ENCODE results near the gene CCDC192. TPM values are rescaled to one million over a fixed set of nuclear protein-coding genes. Genes with fewer than 3 reads are reported as not detected.

The CCDC192 gene
- total RNA-seq = not detected
- not detected for total RNA-seq (2013)

- WGBS (ENCODE audit: insufficient coverage) = 78% methylated on average over 5 of the region's 5 CpGs
- no peak for TF ChIP-seq CTCF (IDR thresholded peaks at IDR 0.05)
Observed at GRCh38 chr5:127702926-127703561, at the start of gene CCDC192. TSS of gene CCDC192 (plus strand) at chr5:127703391. CDS start at chr5:127703446, 55 bp downstream.

DNA sequence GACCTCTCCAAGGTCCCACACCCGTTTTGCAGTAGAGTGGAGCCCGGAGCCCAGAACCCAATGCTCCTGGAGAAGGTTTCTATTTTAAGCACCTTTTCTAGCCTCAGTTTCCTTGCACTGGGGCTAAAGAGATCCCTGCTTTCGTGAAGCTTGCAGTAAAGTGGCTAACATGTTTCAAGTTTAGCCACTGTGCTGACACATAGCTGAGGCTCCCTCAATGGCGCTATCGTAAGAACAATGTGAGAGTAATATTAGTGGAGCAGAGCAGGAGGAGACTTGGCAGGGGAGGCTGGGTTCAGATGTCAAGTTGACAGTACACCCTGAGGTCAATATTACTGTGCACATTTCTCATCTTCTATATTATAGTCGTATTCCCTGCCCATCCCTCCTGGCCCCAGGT lies 46.4 kb upstream of the CCDC192 start:
- Histone ChIP-seq H3K27ac (ENCODE audit: low read length) (no peak overlapping the region), H3K9me3 (ENCODE audit: control insufficient read depth, insufficient read depth, low read length) (no peaks in the 10 kb centered on the region), H3K27me3 (ENCODE audit: control insufficient read depth, insufficient read depth, low read length) (no peaks in the 10 kb centered on the region), H3K36me3 (ENCODE audit: control insufficient read depth, insufficient read depth, low read length) (no peaks in the 10 kb centered on the region), H3K4me1 (ENCODE audit: control insufficient read depth, insufficient read depth, low read length) (no peaks in the 10 kb centered on the region), H3K4me3 (ENCODE audit: low read length) (no peak overlapping the region)
- Mint-ChIP-seq H3K4me1 (no peaks in the 10 kb centered on the region), H3K36me3 (no peaks in the 10 kb centered on the region), H3K9me3 (no peaks in the 10 kb centered on the region), H3K27me3 (ENCODE audit: low read depth in 2 of 2) (no peaks in the 10 kb centered on the region), H3K4me3 (no peak overlapping the region), H3K27ac (no peak overlapping the region)
- no peak for ATAC-seq
- TF ChIP-seq CTCF (IDR thresholded peaks at IDR 0.05) = no peak
- intact Hi-C loops (cut with micrococcal nuclease) = no loop called here
- WGBS (ENCODE audit: insufficient coverage) = 88% methylated on average over 6 of the region's 6 CpGs
- no peak for DNase-seq

More at GRCh38 chr5:127702926-127703561, at the start of gene CCDC192:
- Mint-ChIP-seq H3K9me3 (peaks cover 6% of the 10 kb centered on the region in 2 donors), H3K27ac (no peak within 1 kb of the TSS), H3K27me3 (ENCODE audit: low read depth in 2 of 2) (no peaks in the 10 kb centered on the region), H3K4me3 (no peak within 1 kb of the TSS), H3K4me1 (no peaks in the 10 kb centered on the region), H3K36me3 (no peaks in the 10 kb centered on the region)
- intact Hi-C loops (cut with micrococcal nuclease) = no loop called here
- Histone ChIP-seq H3K36me3 (ENCODE audit: control insufficient read depth, insufficient read depth, low read length) (no peaks in the 10 kb centered on the region), H3K4me3 (ENCODE audit: low read length) (no peak within 1 kb of the TSS), H3K9me3 (ENCODE audit: control insufficient read depth, insufficient read depth, low read length) (no peaks in the 10 kb centered on the region), H3K27me3 (ENCODE audit: control insufficient read depth, insufficient read depth, low read length) (no peaks in the 10 kb centered on the region), H3K4me1 (ENCODE audit: control insufficient read depth, insufficient read depth, low read length) (no peaks in the 10 kb centered on the region), H3K27ac (ENCODE audit: low read length) (no peak within 1 kb of the TSS)
- ATAC-seq (no peak), DNase-seq (no peak)

- no peak for TF ChIP-seq CTCF (IDR thresholded peaks at IDR 0.05)
- Mint-ChIP-seq H3K36me3 (no peaks in the 10 kb centered on the region), H3K4me3 (no peak overlapping the region), H3K27me3 (ENCODE audit: low read depth in 2 of 2) (no peaks in the 10 kb centered on the region), H3K27ac (no peak overlapping the region), H3K4me1 (no peaks in the 10 kb centered on the region), H3K9me3 (no peaks in the 10 kb centered on the region)
- Histone ChIP-seq H3K9me3 (ENCODE audit: control insufficient read depth, insufficient read depth, low read length) (no peaks in the 10 kb centered on the region), H3K4me3 (ENCODE audit: low read length) (no peak overlapping the region), H3K27ac (ENCODE audit: low read length) (no peak overlapping the region), H3K27me3 (ENCODE audit: control insufficient read depth, insufficient read depth, low read length) (no peaks in the 10 kb centered on the region), H3K36me3 (ENCODE audit: control insufficient read depth, insufficient read depth, low read length) (no peaks in the 10 kb centered on the region), H3K4me1 (ENCODE audit: control insufficient read depth, insufficient read depth, low read length) (no peaks in the 10 kb centered on the region)
- WGBS (ENCODE audit: insufficient coverage) = 64% methylated on average over 3 of the region's 3 CpGs
- intact Hi-C loops (cut with micrococcal nuclease) = no loop called here
- DNase-seq (no peak), ATAC-seq (no peak)
Observed at GRCh38 chr5:127660047-127660733, 43.0 kb upstream of the CCDC192 start.

Measured in natural killer cell (primary cell).